Skeletal muscle tissue (tissue), 4 donors: ENCODE results near the gene NAV2. TPM values are rescaled to one million over a fixed set of nuclear protein-coding genes. Genes with fewer than 3 reads are reported as not detected.

Experiments
- H3K27ac ChIP-seq: one replicate; pipeline ENCODE4 v1.7.0; 2013; ENCODE audit warnings: mild to moderate bottlenecking, low read depth, low read length, inconsistent platforms
- H3K27me3 ChIP-seq, 3 donors: one replicate each; pipeline ENCODE4 v1.7.0; 2013; ENCODE audit warnings: low read length in 3 of 3; ENCODE audit not compliant: control insufficient read depth in 3 of 3, insufficient read depth in 3 of 3
- H3K36me3 ChIP-seq, 3 donors: one replicate each; pipeline ENCODE4 v1.7.0; 2013; ENCODE audit warnings: low read length in 3 of 3; ENCODE audit not compliant: control insufficient read depth in 3 of 3, insufficient read depth in 3 of 3
- H3K4me1 ChIP-seq, 3 donors: one replicate each; pipeline ENCODE4 v1.7.0; 2013; ENCODE audit warnings: low read length in 3 of 3, mild to moderate bottlenecking in 3 of 3; ENCODE audit not compliant: control insufficient read depth in 3 of 3, insufficient read depth in 3 of 3
- H3K4me3 ChIP-seq, 3 donors: one replicate each; pipeline ENCODE4 v1.7.0; 2013; ENCODE audit warnings: low read length in 3 of 3
- H3K9ac ChIP-seq, 3 donors: one replicate each; pipeline ENCODE4 v1.7.0; 2013; ENCODE audit warnings: low read length in 3 of 3, mild to moderate bottlenecking in 3 of 3, moderate library complexity in 2 of 3, low read depth in 1 of 3
- H3K9me3 ChIP-seq, 3 donors: one replicate each; pipeline ENCODE4 v1.7.0; 2013; ENCODE audit warnings: low read length in 3 of 3; ENCODE audit not compliant: control insufficient read depth in 3 of 3
- total RNA-seq: library from RNA; depleted of rRNA; stranded (reverse); fragments of >200 nt; gene quantifications from one replicate; pipeline ENCODE4 v1.2.3, GENCODE V29; 2014
- donor health status: Osteomylitis.

Gene NAV2
- total RNA-seq, 1 donor from 2014 or later = 43.3 TPM

- H3K27ac ChIP-seq = no peak overlapping the region
- no peaks in the 10 kb centered on the region for H3K9me3 ChIP-seq
- H3K4me3 ChIP-seq = no peak overlapping the region
- H3K4me1 ChIP-seq = peaks cover under 1 to 11% (median 3%) of the 10 kb centered on the region in 3 donors
- no peaks in the 10 kb centered on the region for H3K27me3 ChIP-seq
- H3K36me3 ChIP-seq = no peaks in the 10 kb centered on the region
- H3K9ac ChIP-seq = no peak overlapping the region
Observed at GRCh38 chr11:19762266-19762665, 49.6 kb downstream of the NAV2 start.

GRCh38 chr11:19763330-19763729 lies 50.7 kb downstream of the NAV2 start:
- H3K36me3 ChIP-seq = no peaks in the 10 kb centered on the region
- H3K4me1 ChIP-seq = peaks cover 0 to 10% (median 3%) of the 10 kb centered on the region in 3 donors
- H3K27ac ChIP-seq = no peak overlapping the region
- H3K27me3 ChIP-seq = no peaks in the 10 kb centered on the region
- H3K4me3 ChIP-seq = no peak overlapping the region
- no peaks in the 10 kb centered on the region for H3K9me3 ChIP-seq
- no peak overlapping the region for H3K9ac ChIP-seq

DNA sequence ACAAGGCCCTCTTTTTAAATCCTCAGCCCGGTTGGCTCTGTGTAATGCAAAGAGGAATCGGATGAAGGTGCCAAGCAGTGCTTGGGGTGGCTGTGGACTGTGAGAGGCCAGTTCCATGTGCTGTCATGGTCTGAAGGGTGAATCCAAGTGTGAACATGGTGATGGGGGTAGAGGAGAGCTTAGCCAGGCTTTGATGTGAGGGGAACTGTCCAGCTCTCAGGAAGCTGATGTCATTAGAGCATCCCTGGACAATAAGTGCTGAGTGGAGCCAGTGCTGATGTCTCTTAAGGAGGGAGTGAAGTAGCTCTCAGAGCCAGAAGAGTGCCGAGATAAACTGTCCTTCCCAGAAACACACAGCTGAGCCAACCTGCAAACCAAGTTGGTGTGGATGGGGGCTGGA lies 53.6 kb downstream of the NAV2 start:
- Histone ChIP-seq H3K27ac (no peak overlapping the region), H3K9ac (no peak overlapping the region), H3K4me1 (peaks cover 0 to 15% (median 3%) of the 10 kb centered on the region in 3 donors), H3K9me3 (no peaks in the 10 kb centered on the region), H3K36me3 (no peaks in the 10 kb centered on the region), H3K27me3 (no peaks in the 10 kb centered on the region), H3K4me3 (no peak overlapping the region)

GRCh38 chr11:19766810-19767209 lies 54.2 kb downstream of the NAV2 start:
- Histone ChIP-seq H3K27ac (no peak overlapping the region), H3K27me3 (no peaks in the 10 kb centered on the region), H3K4me1 (peaks cover 0 to 15% (median 3%) of the 10 kb centered on the region in 3 donors), H3K4me3 (no peak overlapping the region), H3K9ac (no peak overlapping the region), H3K9me3 (no peaks in the 10 kb centered on the region), H3K36me3 (no peaks in the 10 kb centered on the region)

DNA sequence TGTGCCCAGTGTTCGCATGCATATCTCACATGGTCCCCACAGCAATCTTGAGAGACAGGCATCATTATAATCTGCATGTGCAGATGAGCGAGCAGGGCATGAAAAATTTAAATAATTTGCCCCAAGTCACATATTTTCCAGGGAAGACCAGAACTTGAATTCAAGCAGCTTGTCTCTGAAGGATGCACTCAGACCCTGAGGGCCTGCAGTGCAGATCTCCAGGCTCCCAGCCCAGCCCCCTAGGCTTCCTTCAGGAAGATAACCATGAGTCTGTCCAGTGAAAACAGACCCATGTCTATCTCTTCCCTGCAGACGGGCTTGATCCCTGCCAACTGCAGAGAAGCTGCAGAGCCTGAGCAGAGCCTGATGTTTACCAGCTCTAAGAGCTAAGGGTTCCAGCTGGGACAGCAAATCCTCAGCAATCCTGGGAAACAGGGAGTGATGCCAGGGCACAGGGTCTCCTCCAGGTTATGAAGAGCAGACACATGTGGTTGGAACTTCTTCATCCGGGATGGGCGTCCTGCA lies 55.1 kb downstream of the NAV2 start:
- Histone ChIP-seq H3K9me3 (no peaks in the 10 kb centered on the region), H3K4me3 (no peak overlapping the region), H3K4me1 (peaks cover 0 to 15% (median 3%) of the 10 kb centered on the region in 3 donors), H3K36me3 (no peaks in the 10 kb centered on the region), H3K9ac (no peak overlapping the region), H3K27me3 (no peaks in the 10 kb centered on the region), H3K27ac (no peak overlapping the region)

DNA sequence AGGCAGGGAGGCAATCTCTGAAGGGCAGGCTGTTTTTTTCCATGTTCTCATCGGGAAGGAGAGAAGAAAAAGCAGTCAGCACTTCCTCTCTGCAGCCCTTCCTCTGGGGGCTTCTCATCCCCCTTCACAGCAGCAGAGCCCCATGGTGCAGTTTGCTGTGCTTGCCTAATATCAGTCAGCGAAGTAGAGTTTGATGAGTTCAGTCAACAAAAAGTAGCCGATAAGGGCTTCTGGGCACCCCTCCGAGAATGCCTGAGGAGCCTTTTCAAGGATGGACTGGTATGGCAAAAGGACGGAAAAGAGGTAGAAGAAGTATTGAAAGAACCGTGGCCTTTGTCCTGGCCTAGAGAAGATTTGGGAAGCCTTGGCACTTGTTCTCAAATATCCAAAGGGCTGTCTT lies 55.6 kb downstream of the NAV2 start:
- Histone ChIP-seq H3K4me1 (peaks cover 0 to 15% (median 3%) of the 10 kb centered on the region in 3 donors), H3K9me3 (no peaks in the 10 kb centered on the region), H3K27ac (no peak overlapping the region), H3K27me3 (no peaks in the 10 kb centered on the region), H3K4me3 (no peak overlapping the region), H3K36me3 (no peaks in the 10 kb centered on the region), H3K9ac (no peak overlapping the region)

DNA sequence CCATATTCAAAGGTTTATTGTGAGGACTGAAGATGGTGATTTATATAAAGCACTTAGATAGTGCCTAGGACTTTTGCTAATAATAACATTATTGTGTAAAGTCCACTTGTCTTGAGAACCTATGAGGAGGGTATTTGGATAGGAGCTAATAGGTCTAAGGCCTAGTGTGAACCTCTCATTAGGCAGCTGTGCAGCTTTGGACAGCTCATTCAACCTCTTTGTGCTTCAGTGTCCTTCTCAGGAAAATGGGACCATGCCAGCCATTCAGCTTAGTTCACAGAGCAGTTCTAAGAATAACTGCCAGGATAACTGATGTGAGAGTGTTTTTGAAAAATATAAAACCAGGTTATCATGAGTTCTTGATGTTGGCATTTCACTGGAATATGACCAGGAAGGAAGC lies 56.2 kb downstream of the NAV2 start:
- Histone ChIP-seq H3K4me3 (no peak overlapping the region), H3K27me3 (no peaks in the 10 kb centered on the region), H3K9me3 (no peaks in the 10 kb centered on the region), H3K4me1 (peaks cover 0 to 15% (median 3%) of the 10 kb centered on the region in 3 donors), H3K27ac (no peak overlapping the region), H3K9ac (no peak overlapping the region), H3K36me3 (no peaks in the 10 kb centered on the region)

- H3K27me3 ChIP-seq = no peaks in the 10 kb centered on the region
- no peak overlapping the region for H3K4me3 ChIP-seq
- H3K36me3 ChIP-seq = no peaks in the 10 kb centered on the region
- H3K9ac ChIP-seq = no peak overlapping the region
- H3K9me3 ChIP-seq = no peaks in the 10 kb centered on the region
- H3K27ac ChIP-seq = no peak overlapping the region
- peaks cover 0 to 15% (median 3%) of the 10 kb centered on the region in 3 donors for H3K4me1 ChIP-seq
Observed at GRCh38 chr11:19769820-19770219, 57.2 kb downstream of the NAV2 start.

DNA sequence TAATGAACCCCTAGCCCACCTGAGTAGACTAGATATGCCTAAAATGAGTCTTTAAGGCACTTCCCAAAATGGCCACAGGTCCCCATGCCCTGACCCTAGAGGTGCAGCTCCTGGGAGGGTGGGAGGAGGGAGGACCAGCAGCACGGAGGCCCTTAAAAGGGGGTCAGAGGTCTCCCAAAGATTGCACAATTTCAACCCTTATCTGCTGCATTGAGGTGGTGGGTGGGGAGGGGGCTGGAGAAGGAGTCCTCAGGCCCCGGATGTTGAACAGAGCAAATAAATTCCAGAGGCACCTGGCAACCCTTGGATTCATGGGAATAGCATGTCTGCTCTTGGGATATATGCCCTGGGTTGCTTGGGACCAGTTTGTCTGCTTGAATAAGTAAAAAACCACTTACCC lies 57.6 kb downstream of the NAV2 start:
- H3K27ac ChIP-seq = no peak overlapping the region
- H3K27me3 ChIP-seq = no peaks in the 10 kb centered on the region
- H3K9ac ChIP-seq = no peak overlapping the region
- H3K4me3 ChIP-seq = no peak overlapping the region
- H3K4me1 ChIP-seq = peaks cover 0 to 15% (median 3%) of the 10 kb centered on the region in 3 donors
- no peaks in the 10 kb centered on the region for H3K9me3 ChIP-seq
- H3K36me3 ChIP-seq = no peaks in the 10 kb centered on the region

DNA sequence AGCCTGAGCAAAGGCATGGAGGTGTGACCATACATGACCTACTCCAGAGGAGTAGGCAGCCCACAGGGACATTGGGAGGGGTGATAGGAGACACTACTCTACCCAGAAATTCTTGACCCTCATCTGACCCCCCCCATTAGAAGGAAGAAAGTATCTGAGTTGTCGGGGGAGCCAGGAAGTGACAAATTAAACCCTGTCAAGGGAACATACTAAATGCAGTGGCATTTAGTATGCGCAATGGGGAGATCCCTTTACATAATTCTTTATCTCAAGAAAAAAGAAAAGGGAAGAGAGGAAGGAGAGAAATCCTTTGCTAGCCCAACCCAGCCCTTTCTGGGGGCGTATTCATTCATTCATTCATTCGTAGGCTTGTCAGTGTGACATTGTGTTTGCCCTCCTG lies 58.8 kb downstream of the NAV2 start:
- Histone ChIP-seq H3K27ac (no peak overlapping the region), H3K4me1 (peaks cover 0 to 13% (median 8%) of the 10 kb centered on the region in 3 donors), H3K36me3 (no peaks in the 10 kb centered on the region), H3K9ac (no peak overlapping the region), H3K27me3 (peaks cover 0 to 5% (median 5%) of the 10 kb centered on the region in 3 donors), H3K9me3 (no peaks in the 10 kb centered on the region), H3K4me3 (no peak overlapping the region)
